ENCODE results near the gene OR1L8.
"Not testable (repeated sequence)": the region's sequence is repeated elsewhere in the genome, so short reads cannot be mapped to it uniquely, and the experiment has no call there.

Gene OR1L8

GRCh38 chr9:122583284-122583683 lies at the start of gene OR1L8:
Gene OR1L8 (minus strand): TSS chr9:122583384. CDS start chr9:122568477, 14,907 bp downstream.
- DNase-seq, result not testable (repeated sequence)

- DNase-seq, result no peak
These were observed 36.8 kb upstream of the OR1L8 start for GRCh38 chr9:122619996-122620395.

GRCh38 chr9:122614362-122614761 lies 31.2 kb upstream of the OR1L8 start, which contains the start of gene OR1Q1:
Gene OR1Q1 (plus strand): TSS chr9:122614738. CDS start chr9:122614738, 0 bp downstream.
- DNase-seq, result no peak

GRCh38 chr9:122609804-122610203 lies 26.6 kb upstream of the OR1L8 start:
- no peak for DNase-seq

GRCh38 chr9:122606587-122606986 lies 23.4 kb upstream of the OR1L8 start:
- no peak for DNase-seq

- no peak for DNase-seq
These were observed 22.5 kb upstream of the OR1L8 start for GRCh38 chr9:122605691-122606090.

- DNase-seq, result no peak
These were observed 2.8 kb downstream of the OR1L8 start for GRCh38 chr9:122580360-122580759.

- DNase-seq, result no peak
These were observed 3.3 kb downstream of the OR1L8 start for GRCh38 chr9:122579874-122580273.

GRCh38 chr9:122572456-122572855 lies 10.7 kb downstream of the OR1L8 start:
- no peak for DNase-seq

- DNase-seq, result no peak
These were observed 15.3 kb downstream of the OR1L8 start for GRCh38 chr9:122567901-122568300.

GRCh38 chr9:122562134-122562760 lies 20.9 kb downstream of the OR1L8 start:
- no peak for DNase-seq

- DNase-seq, result no peak
These were observed 21.7 kb downstream of the OR1L8 start for GRCh38 chr9:122561446-122561845.

GRCh38 chr9:122552812-122553211 lies 30.4 kb downstream of the OR1L8 start, which contains the start of gene OR1N2:
Gene OR1N2 (plus strand): TSS chr9:122553112. CDS start chr9:122553212, 100 bp downstream.
- DNase-seq, result no peak

- DNase-seq, result no peak
These were observed 31.8 kb downstream of the OR1L8 start for GRCh38 chr9:122551371-122551770.

- DNase-seq, result peak; percentile 31
These were observed 37.0 kb downstream of the OR1L8 start for GRCh38 chr9:122546196-122546595.

GRCh38 chr9:122538757-122539156 lies 44.4 kb downstream of the OR1L8 start:
- no peak for DNase-seq

- not testable (repeated sequence) for DNase-seq
These were observed 46.1 kb downstream of the OR1L8 start for GRCh38 chr9:122537066-122537465.

- no peak for DNase-seq
These were observed 47.0 kb downstream of the OR1L8 start for GRCh38 chr9:122536134-122536533.

- DNase-seq, result not testable (repeated sequence)
These were observed 52.0 kb downstream of the OR1L8 start for GRCh38 chr9:122531157-122531556.

- no peak for DNase-seq
These were observed 56.0 kb downstream of the OR1L8 start, which contains the start of gene OR1N1 for GRCh38 chr9:122527193-122527592. Gene OR1N1 (minus strand): TSS chr9:122527293. CDS start chr9:122527293, 0 bp downstream.

- no peak for DNase-seq
These were observed 56.6 kb downstream of the OR1L8 start for GRCh38 chr9:122526602-122527001.

- no peak for DNase-seq
These were observed 63.8 kb downstream of the OR1L8 start for GRCh38 chr9:122519376-122519775.

- DNase-seq, result no peak
These were observed 64.3 kb downstream of the OR1L8 start, which contains the start of gene OR1J4 for GRCh38 chr9:122518841-122519240. Gene OR1J4 (plus strand): TSS chr9:122519141. CDS start chr9:122519141, 0 bp downstream.

GRCh38 chr9:122518226-122518625 lies 65.0 kb downstream of the OR1L8 start:
- DNase-seq, result no peak

Data from NCI-H748 treated with DMSO at 0.1 percent for 48 hours (cell line).